GM18520 (cell line): ENCODE data around the gene DNAI4.
"Not testable (repeated sequence)": the region's sequence is repeated elsewhere in the genome, so short reads cannot be mapped to it uniquely, and the experiment has no call there.

Source experiments
- ATAC-seq: cut with Tn5 transposase; IDR thresholded peaks from one replicate; pipeline ENCODE4 v1.9.1; 2021; ENCODE audit not compliant: unreplicated experiment

The DNAI4 gene

DNA sequence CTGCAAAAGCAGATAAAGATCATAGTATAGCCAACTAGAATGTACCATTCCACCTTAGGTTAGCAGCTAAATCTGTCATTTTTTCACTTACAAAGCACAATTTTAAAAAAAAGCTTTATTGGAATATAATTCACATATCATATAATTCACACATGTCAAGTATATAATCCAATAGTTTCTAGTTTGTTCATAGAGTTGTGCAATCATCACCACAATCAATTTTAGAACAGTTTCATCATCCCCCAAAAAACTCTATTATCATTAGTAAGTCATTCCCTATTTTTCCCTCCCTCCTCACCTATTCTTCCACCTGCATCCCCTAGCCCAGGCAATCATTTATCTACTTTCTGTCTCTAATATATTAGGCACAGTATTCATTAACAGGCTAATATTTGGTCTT lies 91.5 kb downstream of the DNAI4 start:
- ATAC-seq, result no peak

DNA sequence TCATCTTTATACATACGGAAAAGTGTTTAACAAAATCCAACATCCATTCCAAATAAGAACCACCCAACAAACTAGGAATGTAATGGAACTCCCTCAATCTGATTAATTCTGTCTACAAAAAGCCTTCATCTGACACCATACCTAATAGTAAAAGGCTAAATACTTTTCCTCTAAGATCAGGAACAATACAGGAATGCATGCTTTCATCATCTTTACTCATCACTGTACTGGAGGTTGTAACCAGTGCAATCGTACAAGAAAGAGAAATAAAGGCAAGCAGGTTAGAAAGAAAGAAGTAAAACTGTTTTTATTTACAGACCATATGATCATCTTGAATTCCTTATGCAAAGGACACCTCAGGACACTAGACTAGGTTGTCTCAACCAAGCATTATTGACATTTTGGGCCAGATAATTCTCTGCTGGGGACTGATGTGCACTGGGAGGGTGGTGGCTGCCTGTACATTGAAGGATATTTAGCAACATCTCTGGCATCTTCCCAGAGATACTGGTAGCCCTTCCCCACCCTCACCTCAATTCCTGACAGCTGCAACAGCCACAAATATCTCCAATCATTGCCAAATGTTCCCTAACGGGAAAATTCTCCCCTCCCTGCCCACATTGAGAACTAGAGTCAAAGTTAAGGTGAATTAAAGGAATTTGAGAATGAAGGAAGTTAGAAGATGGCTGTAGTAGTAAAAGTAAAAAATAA lies 93.0 kb downstream of the DNAI4 start:
- ATAC-seq, result no peak

DNA sequence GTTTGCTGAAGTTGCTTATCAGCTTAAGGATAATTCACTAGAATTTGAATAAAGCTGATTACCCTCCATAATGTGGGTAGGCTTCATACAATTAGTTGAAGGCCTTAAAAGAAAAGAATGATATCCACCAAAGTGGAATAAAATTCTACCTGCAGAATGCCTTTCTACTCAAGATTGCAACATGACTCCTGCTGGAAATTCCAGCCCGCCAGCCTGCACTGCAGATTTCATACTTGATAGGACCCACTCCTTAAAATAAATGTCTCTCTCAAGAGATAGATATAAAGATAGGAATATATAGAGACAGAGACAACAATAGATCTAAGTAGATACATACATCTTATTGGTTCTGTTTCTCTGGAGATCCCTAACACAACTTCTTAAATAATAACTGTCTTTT lies 99.9 kb downstream of the DNAI4 start:
- ATAC-seq, result no peak

DNA sequence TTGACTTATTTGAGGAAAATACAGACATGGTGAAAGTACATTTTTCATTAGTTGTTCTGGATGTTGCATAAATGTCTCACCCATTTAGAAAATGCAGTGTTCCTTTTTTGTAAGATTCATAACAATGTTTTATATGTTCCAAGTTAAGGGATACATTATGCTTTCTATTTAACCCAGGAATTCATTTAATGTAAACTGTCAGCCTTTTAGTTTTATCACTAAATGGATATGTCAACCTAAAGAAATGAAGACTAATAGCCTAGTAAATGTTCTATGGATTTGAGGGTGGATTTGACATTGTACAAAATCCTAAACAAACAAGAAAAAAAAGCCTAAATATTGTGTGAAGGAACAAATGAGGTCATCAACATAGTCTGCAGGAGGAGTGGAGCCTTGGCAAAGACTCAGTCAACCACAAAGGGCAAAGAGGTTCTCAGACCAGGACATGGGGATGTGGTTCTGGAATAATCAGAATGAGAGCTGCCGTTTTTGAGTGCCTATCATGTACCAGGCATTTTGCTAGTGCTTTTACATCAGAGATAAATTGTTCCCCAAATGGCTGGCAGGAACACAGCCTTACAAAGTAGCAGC lies 114.8 kb downstream of the DNAI4 start:
- ATAC-seq, result no peak

DNA sequence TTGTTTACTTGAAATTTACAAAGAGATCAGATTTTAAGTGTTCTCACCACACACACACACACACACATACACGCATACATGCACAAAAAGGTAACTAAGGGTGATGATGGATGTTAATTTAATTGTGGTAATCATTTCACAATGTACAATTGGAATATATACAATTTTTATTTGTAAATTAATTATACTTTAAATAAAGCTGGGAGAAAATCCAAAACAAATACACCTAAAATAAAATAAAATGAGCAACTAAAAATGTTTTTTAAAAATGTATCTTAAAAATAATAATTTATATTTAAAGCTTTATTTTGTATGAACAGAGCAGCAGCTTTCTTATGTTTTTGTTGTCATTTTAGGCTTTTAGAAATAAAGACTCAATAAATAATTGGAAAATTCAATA lies 115.4 kb downstream of the DNAI4 start:
- no peak for ATAC-seq

DNA sequence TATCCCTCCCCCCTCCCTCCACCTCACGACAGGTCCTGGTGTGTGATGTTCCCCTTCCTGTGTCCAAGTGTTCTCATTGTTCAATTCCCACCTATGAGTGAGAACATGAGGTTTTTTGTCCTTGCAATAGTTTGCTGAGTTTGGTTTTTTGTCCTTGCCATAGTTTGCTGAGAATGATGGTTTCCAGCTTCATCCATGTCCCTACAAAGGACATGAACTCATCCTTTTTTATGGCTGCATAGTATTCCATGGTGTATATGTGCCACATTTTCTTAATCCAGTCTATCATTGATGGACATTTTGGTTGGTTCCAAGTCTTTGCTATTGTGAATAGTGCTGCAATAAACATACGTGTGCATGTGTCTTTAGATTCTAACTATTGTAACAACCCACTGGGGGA lies 128.8 kb downstream of the DNAI4 start:
- not testable (repeated sequence) for ATAC-seq

DNA sequence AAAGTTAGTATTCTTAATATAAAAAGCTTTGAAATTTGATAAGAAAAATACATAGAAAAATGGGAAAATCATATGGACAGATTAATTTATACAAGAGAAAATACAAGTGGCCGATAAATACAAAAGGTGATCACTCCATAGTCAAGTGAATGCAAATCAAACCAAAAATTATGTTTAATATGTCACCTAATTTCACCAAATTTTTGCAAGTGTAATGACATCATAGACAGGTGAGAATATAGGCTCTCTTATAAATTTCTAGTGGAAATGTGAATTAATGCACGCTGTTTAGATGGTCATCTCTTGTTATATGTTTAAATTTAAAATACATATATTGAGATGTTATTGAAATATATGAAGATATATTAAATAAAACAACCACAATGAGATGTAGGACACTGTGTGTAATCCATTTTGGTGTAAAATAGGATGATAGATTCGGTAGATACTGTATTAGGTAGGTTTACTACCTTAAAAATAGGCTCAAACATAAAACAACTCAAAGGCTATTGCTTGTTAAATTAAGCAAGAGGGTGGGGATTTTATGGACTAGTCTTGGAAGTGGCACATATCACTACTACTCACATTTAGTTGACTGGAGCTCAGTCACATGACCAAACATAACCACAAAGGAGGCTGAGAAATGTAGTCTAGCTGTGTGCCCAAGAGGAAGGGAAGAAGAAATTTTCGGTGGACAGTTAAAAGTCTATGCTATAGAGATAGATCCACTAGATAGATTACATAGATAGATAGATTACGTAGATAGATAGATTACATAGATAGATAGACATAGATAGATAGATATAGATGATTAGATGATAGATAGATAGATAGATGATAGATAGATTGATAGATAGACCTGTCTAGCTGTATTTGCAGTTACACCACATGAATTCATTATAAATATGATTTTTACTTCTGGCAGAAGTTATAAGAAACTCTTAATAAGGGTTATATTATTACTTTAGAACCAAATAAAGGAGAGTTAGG lies 132.7 kb downstream of the DNAI4 start:
- ATAC-seq, result no peak

DNA sequence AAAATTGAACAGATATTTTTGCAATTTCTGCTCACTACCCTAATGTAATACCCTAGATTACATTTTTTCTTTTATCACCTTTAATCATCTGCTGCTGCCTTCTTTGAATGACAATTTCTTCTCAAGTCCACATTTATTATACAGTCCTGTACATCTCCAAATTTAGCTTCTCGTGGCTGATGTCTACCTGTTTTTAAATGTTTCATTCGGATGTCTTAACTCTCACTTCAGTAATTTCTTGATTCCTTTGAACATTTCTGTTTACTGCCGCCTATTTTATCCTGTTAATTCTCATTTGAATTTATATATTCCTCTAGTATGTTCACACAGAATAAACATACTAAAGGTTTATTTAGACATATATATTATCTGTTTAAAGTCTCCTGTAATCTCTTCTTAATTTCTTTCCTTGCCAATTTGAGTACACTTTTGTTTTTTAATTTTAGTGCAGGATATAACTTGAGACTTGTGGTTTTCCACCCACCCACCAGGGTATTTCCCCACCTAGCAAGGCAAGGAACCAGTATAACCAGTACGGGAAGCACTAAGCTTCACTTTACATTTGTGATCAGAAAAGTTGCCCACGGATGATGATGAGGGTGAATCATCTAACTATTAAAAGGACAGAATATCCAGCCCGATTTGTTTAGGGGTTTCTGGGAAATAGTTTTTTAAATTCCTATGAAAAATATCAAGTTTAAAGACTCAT lies 136.3 kb downstream of the DNAI4 start:
- peak; percentile 47 for ATAC-seq

DNA sequence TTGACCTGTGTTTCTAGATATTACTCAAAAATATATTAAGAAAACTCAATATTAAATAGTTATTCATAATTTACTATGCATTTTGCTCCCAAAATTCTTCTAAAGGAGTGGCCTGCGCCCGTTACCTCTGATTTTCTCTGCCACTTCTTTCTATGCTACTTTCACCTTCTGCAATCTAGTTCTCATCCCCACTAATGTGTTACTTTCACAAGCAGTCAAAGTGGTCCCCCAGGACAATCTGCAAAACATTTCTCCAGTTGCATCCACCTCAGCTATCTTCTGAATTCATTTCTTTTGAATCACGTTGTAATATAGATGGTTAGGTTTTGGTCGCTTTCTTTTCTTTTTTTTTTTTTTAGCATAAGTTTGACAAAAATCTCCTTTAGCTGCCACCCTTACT lies 137.0 kb downstream of the DNAI4 start:
- peak; percentile 45 for ATAC-seq

DNA sequence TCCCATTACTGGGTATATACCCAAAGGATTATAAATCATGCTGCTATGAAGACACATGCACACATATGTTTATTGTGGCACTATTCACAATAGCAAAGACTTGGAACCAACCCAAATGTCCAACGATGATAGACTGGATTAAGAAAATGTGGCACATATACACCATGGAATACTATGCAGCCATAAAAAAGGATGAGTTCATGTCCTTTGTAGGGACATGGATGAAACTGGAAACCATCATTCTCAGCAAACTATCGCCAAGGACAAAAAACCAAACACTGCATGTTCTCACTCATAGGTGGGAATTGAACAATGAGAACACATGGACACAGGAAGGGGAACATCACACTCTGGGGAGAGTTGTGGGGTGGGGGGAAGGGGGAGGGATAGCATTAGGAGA lies 138.9 kb downstream of the DNAI4 start:
- not testable (repeated sequence) for ATAC-seq

DNA sequence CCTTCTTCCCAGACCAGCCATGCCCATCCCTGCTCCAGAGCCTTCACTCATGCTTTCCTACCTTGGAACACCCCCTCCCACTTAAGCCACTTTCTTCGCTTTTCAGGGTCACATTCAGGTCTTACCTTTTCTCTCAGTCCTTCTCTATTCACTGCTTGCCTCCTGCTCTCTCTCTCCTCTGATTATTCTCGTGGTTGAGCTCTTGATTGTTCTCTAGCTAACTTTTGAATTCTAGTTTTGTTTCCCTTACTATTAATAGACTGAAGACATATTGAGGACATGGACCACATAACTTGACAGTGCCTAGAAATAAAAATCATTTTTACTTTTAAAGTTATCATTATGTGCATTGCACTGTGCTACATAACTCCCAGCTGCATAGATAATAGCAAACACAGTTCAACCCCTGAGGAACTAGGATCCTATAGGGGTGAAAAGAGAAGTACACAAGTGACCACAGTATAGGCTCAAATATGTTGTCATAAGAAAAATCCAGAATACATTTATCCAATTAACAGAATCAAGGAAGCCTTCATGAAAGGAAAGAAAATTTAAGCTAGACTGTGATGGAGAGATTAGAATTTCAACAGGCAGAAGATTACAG lies 145.1 kb downstream of the DNAI4 start:
- ATAC-seq, result no peak

DNA sequence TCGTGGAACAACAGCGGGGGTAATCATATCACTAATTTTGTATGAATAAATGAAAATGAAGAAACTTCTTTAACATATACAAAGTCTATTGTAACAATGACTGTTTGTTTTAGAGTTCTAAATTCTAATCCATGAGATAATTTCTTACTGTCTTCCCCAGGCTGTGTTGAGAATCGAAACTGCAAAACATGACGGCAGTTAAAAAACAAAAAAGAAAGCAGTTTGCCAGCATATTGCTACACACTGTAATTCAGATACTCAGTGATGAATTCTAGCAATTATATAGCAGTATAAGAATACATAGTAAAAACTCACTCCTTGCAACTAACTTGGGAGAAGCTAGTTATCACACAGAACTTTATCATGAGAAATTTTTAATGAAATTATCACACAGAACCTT lies 145.7 kb downstream of the DNAI4 start:
- no peak for ATAC-seq

DNA sequence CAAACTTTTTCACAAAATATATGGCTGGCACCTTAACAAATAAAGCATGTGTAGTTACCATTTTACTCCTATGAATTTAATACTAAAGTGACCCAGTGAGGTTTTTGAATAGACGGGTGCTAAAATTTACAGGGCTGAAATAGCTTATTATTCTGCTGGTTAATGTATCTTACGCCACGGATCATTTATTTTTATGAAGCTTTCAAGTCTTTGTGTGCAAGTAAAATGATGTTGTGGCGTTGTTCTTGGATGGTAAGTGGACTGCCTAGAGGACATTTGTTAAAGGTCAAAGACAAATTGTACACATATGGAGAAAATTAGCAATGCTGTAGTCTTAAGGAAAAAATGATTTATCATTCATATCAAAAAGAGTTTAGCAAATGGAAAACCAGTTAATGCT lies 146.4 kb downstream of the DNAI4 start:
- no peak for ATAC-seq

DNA sequence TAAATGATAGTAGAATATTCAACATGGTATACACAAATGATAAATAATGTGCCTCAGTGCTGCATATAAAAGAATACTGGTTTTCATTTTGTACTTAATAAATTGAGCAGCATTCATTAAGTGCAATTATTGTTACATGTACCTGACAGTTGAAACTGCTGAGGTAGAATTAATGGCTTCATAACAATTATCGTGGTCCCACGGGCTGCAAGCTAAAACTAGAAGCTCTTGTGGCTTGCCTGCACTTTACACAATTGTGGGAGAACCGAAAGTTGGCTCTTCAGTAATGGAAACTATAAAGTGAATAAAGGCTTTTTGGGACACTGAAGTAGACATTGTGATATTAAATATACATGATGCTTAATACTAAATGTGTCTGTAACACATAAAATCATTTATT lies 146.8 kb downstream of the DNAI4 start:
- no peak for ATAC-seq

DNA sequence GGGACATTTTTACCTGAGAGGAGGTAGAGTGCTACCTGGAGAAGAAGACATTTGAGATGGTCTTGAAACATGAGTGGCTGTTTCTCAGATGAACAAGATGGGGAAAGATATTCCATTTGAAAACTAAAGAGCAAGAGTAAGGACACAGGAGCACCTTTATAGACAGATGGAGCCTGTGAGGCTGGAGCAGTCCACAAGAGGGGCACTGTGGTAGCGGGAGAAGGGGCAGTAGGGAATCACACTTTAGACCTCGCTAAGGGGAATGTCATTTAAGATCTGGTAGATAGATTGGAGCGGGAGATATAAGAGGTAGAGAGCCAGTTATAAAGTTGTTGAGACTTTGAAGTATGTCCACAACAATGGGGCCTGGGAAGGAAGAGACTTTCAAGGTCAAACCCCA lies 149.0 kb downstream of the DNAI4 start:
- no peak for ATAC-seq

DNA sequence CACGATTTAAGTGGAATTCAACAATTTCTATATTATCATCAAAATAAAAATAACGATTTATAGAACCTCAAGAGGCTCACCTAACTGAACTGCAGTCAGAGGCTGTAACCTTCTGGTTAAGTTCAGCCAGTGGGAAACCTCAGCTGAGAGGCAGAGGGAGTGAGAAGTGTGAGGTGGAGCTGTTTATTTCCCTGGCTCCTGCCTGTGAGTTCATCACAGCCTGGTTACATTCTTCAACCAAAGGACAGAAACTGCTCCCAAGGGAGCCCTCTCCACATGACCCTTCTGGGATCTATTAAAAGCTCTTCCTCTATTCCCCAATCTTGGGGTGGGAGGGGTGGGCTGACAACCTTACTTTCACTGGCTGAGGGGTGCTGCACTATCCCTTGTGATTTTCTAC lies 150.2 kb downstream of the DNAI4 start:
- no peak for ATAC-seq

DNA sequence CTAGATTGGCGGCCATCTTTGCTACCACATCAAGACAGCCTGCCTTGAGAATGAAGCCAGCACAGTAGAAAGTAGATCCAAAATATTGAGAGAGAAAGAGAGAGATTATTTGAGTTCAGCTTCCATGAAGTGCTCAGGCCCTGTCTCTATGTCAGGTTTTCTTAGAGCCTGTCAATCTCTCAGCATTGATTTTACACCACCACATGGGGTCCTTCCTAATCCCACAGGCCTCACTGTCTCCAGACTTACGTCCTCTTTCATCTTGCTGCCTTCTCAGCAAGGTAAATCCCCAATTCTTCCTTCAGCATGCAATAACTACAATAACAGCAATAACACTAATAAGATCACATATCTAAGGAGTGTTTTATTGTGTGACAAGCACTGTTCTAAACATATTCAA lies 151.4 kb downstream of the DNAI4 start:
- no peak for ATAC-seq

DNA sequence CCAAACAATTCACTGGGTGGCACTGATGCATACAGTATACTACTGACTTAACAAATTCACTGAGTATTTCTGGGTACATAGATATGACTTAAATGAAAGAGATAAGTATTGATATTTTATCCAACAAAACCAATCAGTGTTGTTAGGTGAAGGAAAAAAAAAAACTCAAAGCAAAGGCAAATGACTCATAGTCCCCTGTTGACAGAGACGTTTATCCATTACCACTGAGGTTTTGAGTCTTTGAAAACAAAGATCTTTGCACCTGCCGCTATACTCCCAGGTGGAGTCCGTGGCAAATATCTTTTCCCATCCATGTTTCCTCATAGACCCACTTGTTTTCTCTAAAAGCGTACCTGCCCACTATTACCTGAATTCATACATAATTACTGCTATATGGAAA lies 154.0 kb downstream of the DNAI4 start:
- no peak for ATAC-seq

DNA sequence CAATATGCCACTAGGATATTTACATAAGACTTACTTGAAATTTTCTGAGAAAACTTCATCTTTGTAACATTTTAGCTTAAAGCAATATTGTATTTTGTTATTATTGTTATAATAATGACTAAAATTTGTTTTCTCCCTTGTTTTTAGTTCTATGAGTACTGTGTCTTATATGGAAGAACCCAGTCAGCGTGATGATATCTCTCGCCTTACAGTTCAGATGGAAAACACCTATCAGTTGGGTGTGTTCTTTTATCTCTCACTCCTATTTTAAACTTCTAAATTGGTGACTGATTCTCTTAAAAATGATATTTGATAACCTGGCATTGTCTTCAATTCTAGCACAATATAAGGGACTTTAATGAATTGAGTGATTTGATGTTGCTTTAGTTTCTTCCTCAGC lies 154.4 kb downstream of the DNAI4 start:
- ATAC-seq, result no peak

DNA sequence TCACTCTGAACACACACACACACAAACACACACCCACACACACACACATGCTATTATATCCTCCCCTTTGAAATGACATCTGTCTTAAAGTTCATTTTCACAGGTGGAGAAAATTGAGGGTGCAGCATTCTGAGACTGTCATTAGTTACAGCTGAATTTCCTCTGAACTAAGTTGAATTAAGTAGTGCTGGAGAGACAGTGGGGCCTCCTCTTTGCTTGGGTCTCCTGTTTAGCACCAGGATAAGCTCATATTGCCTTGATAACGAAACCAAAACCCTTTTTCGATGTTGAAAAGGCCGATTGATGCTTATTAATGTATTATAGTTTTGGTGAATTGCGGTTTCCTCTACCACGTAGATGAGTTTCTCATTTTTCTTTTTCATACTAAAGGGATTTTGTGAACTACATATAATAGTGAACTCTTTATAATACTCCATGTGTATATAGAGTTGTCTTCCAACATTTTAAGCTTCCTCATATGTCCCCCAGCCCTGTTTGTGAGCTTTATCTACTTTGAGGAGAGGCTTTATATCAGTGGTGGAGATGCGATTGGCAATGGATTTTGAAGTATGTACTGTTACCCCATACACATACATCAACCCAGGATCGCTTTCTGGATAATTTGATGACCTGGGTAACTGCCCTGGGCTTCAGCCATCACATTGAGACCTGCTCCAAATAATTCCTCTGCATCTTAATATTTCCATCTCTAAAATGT lies 155.0 kb downstream of the DNAI4 start:
- no peak for ATAC-seq
